DOHH2 (cell line): Measurements from ENCODE around the gene SLC38A6.

Experiments
- H3F3A ChIP-seq: fragments of 200-600 bp; sonication (generic), shearing (Covaris generic); 2 replicates; pipeline ENCODE4 v1.6.0; 2016; ENCODE audit warnings: antibody characterized with exemption, mild to moderate bottlenecking; ENCODE audit not compliant: control insufficient read depth, insufficient read depth
- H3K27ac ChIP-seq: fragments of 200-600 bp; sonication (generic); 2 replicates; pipeline ENCODE4 v1.5.1; 2014; ENCODE audit warnings: low read depth, mild to moderate bottlenecking, low read length, moderate library complexity
- H3K27me3 ChIP-seq: fragments of 200-600 bp; sonication (generic); 2 replicates; pipeline ENCODE4 v1.6.1; 2014; ENCODE audit warnings: mild to moderate bottlenecking, low read length, mixed read lengths; ENCODE audit not compliant: control insufficient read depth
- H3K36me3 ChIP-seq: fragments of 200-600 bp; sonication (generic); 2 replicates; pipeline ENCODE4 v1.6.1; 2014; ENCODE audit warnings: mild to moderate bottlenecking, low read length, moderate library complexity, mixed read lengths; ENCODE audit not compliant: control insufficient read depth
- H3K4me1 ChIP-seq: fragments of 200-600 bp; sonication (generic); 2 replicates; pipeline ENCODE4 v1.6.1; 2014; ENCODE audit warnings: mild to moderate bottlenecking, low read length, mixed read lengths; ENCODE audit not compliant: control insufficient read depth
- H3K4me2 ChIP-seq: fragments of 200-600 bp; sonication (generic); 2 replicates; pipeline ENCODE4 v1.6.0; 2014; ENCODE audit warnings: mild to moderate bottlenecking, low read length, moderate library complexity
- H3K4me3 ChIP-seq: fragments of 200-600 bp; sonication (generic); 2 replicates; pipeline ENCODE4 v1.5.1; 2014; ENCODE audit warnings: mild to moderate bottlenecking, low read length, mixed read lengths
- H3K79me2 ChIP-seq: fragments of 200-600 bp; sonication (generic); 2 replicates; pipeline ENCODE4 v1.6.1; 2014; ENCODE audit warnings: mild to moderate bottlenecking, low read length, mixed read lengths; ENCODE audit not compliant: control insufficient read depth
- H3K9me2 ChIP-seq: fragments of 200-600 bp; sonication (generic); replicated peaks from 2 replicates; pipeline ENCODE4 v1.6.1; 2014; ENCODE audit warnings: mild to moderate bottlenecking, low read length, mixed read lengths; ENCODE audit not compliant: control insufficient read depth
- H3K9me3 ChIP-seq: fragments of 200-600 bp; sonication (generic); 2 replicates; pipeline ENCODE4 v1.6.1; 2014; ENCODE audit warnings: antibody characterized with exemption, low read length, mixed read lengths; ENCODE audit not compliant: control insufficient read depth, insufficient read depth
- H4K20me1 ChIP-seq: fragments of 200-600 bp; sonication (generic); 2 replicates; pipeline ENCODE4 v1.6.0; 2014; ENCODE audit warnings: low read depth, mild to moderate bottlenecking, antibody characterized with exemption, low read length, moderate library complexity; ENCODE audit not compliant: control insufficient read depth, insufficient read depth
- EZH2phosphoT487 ChIP-seq: fragments of 200-600 bp; sonication (generic); IDR thresholded peaks from 2 replicates; pipeline ENCODE4 v1.6.1; 2017; ENCODE audit warnings: borderline replicate concordance, mild to moderate bottlenecking, antibody characterized with exemption, low read length, moderate library complexity, mixed read lengths
- TF ChIP-seq, protein P1 (sequence below): fragments of 200-600 bp; sonication (generic); IDR thresholded peaks from one replicate; pipeline ENCODE4 v1.5.1; 2014; ENCODE audit warnings: antibody characterized with exemption, mild to moderate bottlenecking, low read depth, low read length; ENCODE audit not compliant: poor library complexity, severe bottlenecking

Gene SLC38A6

DNA sequence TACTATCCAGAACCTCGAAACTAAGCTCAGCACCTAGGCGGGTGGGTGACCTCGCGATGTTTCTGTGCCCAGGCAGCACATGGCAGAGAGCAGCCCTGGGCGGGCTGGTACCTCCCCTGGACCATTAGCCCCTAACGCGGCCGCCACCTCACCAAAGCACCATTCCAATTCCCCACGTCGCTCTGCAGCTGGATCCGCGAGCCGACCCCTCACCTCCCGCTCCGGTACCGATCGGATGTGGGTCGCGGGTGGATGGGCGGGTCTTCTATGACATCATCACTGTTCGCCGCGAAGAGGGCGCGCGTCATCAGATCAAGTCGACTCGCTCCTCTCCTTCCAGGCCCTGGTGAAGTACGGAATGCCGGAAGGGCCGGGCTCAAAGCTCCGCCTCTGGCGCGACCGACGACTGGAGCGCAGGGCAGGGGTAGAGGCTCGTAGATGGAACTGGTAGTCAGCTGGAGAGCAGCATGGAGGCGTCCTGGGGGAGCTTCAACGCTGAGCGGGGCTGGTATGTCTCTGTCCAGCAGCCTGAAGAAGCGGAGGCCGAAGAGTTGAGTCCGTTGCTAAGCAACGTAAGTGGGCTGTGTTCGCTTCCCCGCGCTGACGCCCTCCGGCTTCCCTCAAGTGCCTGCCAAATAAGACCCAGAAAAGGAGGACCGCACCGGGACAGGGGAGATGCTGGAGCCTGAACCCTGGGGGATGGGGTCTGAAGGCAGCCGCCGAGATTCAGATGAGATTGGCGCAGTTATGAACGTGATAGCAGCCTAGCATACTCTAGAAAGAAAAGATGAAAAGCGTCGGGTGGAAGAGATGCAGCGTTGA is at the start of gene SLC38A6, which contains the start of gene TRMT5:
Gene SLC38A6, plus strand, starts transcription at position 435 of the 822 bp plus-strand sequence. Its CDS starts 33 bp downstream, at position 468.
Gene TRMT5, minus strand, starts transcription at position 269 of the 822 bp plus-strand sequence. Its CDS starts 106 bp downstream, at position 163.
- H3K36me3 ChIP-seq = peaks cover 36% of the 10 kb centered on the region
- H3K27me3 ChIP-seq = no peaks in the 10 kb centered on the region

DNA sequence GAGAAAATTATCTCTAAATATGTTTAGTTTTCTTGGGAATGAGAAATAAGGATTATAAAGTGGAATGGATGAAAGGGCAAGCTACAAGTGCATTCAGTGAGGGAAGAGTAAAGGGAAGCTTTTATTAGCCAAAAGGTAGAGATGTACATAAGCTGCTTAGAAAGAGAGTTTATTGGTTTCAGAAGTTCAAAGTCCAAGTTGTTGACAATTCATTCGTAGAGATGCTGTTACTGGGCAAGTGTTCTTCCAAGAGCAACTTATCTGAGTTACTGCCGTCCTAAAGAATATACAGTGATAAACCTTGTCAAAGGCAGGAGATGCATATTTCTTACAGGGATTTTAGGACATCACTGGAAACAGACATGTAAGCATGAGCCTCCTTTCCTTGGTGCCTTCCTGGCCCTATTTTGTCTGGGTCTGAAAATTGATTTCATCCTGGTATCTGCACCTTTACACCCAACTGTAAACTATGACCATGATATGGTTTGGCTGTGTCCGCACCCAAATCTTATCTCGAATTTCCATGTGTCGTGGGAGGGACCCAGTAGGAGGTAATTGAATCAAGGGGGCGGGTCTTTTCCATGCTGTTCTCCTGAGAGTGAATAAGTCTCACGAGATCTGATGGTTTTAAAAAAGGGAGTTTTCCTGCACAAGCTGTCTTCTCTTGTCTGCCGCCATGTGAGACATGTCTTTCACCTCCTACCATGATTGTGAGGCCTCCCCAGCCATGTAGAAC is 47.0 kb upstream of the SLC38A6 start:
- Histone ChIP-seq H3K4me2 (no peak overlapping the region), H3K79me2 (no peaks in the 10 kb centered on the region), H3K4me1 (no peaks in the 10 kb centered on the region), H4K20me1 (no peaks in the 10 kb centered on the region), H3K36me3 (no peaks in the 10 kb centered on the region), H3F3A (no peaks in the 10 kb centered on the region), H3K27me3 (no peaks in the 10 kb centered on the region), H3K4me3 (no peak overlapping the region), H3K27ac (no peak overlapping the region), H3K9me3 (no peaks in the 10 kb centered on the region), H3K9me2 (no peaks in the 10 kb centered on the region)
- no peak for TF ChIP-seq EZH2phosphoT487
- TF ChIP-seq, protein P1, sequence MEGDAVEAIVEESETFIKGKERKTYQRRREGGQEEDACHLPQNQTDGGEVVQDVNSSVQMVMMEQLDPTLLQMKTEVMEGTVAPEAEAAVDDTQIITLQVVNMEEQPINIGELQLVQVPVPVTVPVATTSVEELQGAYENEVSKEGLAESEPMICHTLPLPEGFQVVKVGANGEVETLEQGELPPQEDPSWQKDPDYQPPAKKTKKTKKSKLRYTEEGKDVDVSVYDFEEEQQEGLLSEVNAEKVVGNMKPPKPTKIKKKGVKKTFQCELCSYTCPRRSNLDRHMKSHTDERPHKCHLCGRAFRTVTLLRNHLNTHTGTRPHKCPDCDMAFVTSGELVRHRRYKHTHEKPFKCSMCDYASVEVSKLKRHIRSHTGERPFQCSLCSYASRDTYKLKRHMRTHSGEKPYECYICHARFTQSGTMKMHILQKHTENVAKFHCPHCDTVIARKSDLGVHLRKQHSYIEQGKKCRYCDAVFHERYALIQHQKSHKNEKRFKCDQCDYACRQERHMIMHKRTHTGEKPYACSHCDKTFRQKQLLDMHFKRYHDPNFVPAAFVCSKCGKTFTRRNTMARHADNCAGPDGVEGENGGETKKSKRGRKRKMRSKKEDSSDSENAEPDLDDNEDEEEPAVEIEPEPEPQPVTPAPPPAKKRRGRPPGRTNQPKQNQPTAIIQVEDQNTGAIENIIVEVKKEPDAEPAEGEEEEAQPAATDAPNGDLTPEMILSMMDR = no peak

More for the DNA sequence above, at the start of gene SLC38A6, which contains the start of gene TRMT5:
- Histone ChIP-seq H3K9me2 (no peaks in the 10 kb centered on the region), H3K79me2 (peaks cover 45% of the 10 kb centered on the region), H3K4me1 (peaks cover 29% of the 10 kb centered on the region), H3K4me2 (peak within 1 kb of the TSS; percentile 82), H3F3A (peaks cover 4% of the 10 kb centered on the region; the same call in 1 of the 2 replicates), H3K4me3 (peak within 1 kb of the TSS; percentile 96), H3K9me3 (no peaks in the 10 kb centered on the region), H4K20me1 (no peaks in the 10 kb centered on the region), H3K27ac (no peak within 1 kb of the TSS)
- TF ChIP-seq EZH2phosphoT487 = no peak
- TF ChIP-seq, protein P1 = no peak

DNA sequence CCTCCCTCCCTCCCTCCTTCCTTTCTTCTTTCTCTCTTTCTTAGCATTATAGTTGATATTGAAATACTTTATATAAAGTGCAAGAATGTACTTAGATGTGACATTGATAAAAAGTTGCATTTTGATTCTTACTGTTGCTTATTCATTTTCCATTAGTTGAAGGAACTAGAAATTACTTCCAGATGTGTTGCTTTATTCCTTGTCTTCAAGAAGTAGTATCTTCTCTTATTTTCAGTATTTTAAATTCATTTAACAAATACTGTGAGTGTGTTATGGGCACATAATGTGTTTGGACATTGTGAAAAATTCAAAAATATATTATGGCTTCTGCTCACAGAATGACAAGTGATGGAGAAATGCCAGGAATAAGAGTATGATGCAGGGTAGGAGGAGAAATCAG is 45.7 kb upstream of the SLC38A6 start:
- Histone ChIP-seq H3F3A (no peaks in the 10 kb centered on the region), H3K4me2 (no peak overlapping the region), H3K4me3 (no peak overlapping the region), H4K20me1 (no peaks in the 10 kb centered on the region), H3K4me1 (no peaks in the 10 kb centered on the region), H3K27ac (no peak overlapping the region), H3K27me3 (no peaks in the 10 kb centered on the region), H3K36me3 (no peaks in the 10 kb centered on the region), H3K9me2 (no peaks in the 10 kb centered on the region), H3K79me2 (no peaks in the 10 kb centered on the region), H3K9me3 (no peaks in the 10 kb centered on the region)
- no peak for TF ChIP-seq EZH2phosphoT487
- TF ChIP-seq, protein P1 = no peak
